HG03108 (cell line): ENCODE measurements around the gene JAZF1.

ENCODE experiments used
- ATAC-seq: cut with Tn5 transposase; IDR thresholded peaks from one replicate; pipeline ENCODE4 v1.9.1; 2021; ENCODE audit warnings: moderate library complexity; ENCODE audit not compliant: unreplicated experiment

The JAZF1 gene

DNA sequence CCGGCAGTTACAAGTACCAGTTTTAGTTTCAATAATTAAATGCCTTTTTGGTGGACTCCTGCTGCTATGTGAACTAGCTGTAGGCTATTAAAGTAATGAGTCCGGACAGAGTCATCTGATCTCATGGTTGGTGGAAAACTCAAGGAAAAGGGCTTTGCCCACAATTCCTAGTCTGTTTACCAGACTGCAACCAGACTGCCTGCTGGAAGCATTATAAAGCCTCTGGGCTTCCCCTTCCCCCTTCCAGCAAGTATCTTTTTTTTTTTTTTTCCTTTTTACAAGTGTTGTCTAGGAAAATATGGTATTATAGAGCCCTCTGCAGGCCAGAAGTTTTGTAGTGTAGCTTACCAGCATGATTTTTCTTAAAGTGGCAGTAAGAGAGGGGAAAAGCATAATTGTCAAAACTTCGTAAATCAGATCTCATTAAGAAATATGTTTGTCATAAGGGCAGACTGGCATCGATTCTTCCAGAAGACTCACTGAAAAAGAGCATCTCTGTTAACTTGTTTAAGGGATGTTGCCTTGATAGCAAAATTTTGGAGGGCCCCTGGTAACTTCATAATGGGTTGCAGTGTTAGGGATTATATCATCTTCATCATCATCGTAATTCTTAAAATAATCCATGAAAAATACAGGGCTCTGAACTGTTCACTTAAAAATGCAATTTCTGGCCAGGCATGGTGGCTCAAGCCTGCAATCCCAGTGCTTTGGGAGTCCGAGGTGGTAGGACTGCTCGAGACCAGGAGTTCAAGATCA is 259.3 kb downstream of the JAZF1 start:
- no peak for ATAC-seq

- no peak for ATAC-seq
Measured at GRCh38 chr7:27920281-27920946, 260.2 kb downstream of the JAZF1 start.

GRCh38 chr7:27918503-27918902 is 262.1 kb downstream of the JAZF1 start:
- ATAC-seq: no peak

DNA sequence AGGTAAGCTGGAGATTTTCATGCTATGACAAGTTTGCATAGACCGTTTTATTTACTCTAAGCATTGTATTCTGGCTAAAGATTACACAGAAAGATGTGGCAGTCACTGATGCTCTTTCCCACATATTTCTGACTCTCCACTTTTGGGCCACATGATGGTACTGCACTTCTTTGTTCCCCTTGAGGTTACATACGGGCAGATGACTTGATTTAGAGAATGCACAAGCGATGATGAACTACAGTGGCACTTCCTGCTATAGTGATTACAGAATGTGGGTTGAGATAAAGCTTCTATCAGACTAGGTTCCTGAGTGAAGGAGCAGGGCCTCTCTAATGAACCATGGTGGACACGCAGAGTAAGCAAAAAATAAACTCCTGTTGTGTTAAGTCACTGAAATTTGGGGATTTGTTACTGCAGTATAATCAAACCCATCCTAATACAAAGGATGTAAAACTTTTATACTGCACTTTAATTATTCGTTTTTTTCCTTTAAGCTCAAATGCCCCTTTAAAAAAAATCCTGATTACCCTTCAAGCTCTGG is 262.8 kb downstream of the JAZF1 start:
- ATAC-seq: no peak

DNA sequence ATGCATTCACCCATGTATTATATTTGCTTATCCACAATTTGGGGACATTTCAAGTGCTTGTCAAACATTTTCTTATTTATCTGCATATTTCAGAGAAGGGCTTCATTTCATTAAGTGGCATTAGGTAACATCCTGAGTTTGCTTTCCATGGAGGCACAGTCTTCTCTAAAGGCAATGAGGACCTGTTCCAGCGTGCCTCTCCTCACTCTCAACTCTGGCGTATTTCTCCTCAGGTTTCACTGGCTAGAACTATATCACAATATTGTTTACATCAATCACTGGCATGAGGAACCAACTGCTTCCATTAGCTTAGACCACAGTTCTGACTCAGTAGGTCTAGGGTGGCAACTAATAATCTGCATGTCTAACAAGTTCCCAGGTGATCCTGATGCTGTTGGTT is 263.5 kb downstream of the JAZF1 start:
- ATAC-seq: no peak

- no peak for ATAC-seq
Measured at GRCh38 chr7:27916372-27916771, 264.2 kb downstream of the JAZF1 start.

DNA sequence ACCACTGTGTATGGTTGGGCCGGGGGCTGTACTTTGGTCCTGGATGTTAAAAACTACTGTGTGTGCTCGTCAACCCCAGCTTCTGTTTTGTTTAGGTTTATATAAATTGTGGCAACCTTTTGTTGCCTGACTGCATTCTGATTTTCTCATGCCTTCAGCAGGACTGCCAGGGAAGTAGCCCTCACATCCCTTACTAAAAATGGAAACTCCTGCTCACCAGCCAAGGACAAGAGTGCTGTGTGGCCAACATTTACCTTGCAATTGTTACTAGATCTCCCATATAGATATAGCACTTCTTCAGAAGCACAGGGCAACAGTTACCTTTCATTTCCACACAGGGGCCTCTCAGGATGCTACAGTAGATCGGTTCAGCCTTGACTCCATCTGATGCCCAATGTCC is 266.2 kb downstream of the JAZF1 start:
- no peak for ATAC-seq

DNA sequence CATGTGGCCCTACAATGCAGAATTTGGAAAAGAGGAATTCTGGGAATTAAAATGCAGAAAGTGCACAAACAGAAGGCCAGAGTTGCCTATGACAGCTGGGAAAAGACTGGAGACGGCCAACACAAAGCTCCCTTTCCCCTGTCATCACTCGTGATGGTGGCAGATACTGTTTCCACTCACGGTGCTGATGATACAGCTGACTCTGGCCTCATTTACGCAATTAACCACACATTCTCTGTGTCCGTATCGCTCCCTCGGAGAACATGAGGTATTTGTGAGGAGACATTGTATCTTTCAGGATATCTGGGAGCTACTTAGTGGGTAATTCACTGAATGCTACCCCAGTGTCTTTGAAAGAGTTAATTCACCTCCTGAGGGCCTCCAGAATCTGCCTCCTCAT is 267.8 kb downstream of the JAZF1 start:
- no peak for ATAC-seq

DNA sequence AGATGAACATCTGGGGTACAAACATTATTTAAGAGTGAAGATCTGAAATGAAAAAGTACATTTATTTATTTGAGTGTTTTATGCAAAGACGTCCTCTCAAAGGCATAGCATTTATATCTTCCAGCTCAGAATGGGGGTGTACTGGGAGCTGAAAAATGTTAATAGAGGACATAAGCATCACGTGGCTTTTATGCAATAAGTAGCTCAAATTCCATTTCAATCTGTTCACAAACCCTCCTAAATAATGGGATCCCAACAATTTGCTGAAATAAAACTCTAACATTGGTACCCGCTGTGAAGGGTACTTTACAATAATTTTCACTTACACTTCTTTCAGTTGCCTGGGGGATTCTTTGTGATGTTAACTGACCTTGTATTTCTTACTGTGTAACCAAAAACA is 268.7 kb downstream of the JAZF1 start:
- no peak for ATAC-seq

DNA sequence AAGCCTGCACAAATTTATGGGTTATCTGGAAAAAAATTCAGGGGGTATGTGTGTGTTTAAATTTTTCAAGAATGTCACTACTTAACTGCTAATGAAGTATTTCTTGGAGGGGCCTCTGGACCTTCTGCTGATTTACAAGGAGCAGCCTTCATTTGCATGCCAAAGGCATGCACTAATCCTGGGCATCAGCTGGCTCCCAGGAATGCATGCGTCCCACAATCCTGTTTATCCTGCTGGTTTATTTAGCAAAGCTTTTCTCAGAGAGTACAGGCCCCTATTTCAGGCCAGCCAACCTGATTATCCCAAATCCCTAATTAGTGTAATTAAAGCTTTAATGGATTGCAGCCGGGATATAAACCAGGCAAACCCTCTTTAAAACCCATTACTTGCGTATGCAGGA is 270.3 kb downstream of the JAZF1 start:
- ATAC-seq: no peak

DNA sequence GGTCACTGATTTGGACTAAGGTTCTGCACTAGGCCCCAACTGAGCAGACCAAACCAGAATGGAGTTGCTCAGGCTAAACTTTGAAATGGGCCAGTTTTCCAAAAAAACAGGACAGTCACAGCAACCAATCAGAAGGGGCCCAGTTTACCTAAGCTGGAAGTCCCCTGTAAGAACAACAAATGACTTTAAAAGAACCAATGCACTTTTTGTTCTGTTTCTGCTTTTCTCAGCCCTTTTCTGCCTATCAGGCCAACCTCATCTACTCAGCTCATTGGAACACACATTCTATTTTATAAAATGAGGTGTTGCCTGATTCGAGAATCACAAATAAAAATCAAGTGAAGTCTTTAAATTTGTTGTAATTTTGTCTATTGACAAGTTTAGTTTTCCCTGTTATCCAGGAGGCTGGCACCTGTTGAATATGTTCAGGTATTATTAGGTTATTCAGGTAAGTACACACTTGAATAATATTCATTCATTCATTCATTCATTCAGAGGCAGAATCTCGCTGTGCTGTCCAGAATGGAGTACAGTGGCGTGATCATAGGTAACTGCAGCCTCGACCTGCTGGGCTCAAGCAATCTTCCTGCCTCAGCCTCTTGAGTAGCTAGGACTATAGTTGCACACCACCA is 271.9 kb downstream of the JAZF1 start:
- no peak for ATAC-seq

DNA sequence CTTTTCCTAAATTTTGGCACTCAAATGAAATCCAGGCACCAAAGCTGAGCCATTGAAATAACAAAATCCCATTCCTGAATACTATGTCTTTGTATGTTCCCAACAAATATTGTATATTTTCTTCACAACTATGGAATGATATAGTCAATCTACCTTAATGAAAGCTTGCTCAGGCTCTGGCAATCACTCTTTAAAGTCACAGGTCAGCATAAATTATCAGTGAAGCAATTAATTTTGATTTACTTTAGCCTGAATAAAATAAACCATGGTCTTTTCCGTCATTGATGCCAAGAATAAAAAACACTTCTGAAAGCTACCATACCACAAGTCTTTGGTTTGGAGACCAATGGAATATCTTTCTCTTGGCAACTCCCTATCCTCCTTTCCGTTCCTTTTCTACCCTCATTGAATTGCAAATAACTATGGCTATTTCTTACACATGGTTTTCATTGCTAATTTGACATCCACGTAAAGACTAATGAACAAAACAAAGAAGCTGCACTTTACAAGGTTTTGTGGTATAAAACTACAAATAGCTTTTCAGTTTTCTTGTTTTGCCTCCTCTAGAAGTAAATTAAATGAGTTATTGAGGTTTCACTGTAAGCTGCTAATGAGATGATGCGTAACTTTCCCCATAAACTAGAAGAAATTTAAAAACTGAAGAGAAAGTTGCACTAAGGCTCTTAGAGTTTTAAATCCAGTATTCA is 274.1 kb downstream of the JAZF1 start:
- ATAC-seq: no peak

GRCh38 chr7:27905951-27906350 is 274.6 kb downstream of the JAZF1 start:
- ATAC-seq: no peak

DNA sequence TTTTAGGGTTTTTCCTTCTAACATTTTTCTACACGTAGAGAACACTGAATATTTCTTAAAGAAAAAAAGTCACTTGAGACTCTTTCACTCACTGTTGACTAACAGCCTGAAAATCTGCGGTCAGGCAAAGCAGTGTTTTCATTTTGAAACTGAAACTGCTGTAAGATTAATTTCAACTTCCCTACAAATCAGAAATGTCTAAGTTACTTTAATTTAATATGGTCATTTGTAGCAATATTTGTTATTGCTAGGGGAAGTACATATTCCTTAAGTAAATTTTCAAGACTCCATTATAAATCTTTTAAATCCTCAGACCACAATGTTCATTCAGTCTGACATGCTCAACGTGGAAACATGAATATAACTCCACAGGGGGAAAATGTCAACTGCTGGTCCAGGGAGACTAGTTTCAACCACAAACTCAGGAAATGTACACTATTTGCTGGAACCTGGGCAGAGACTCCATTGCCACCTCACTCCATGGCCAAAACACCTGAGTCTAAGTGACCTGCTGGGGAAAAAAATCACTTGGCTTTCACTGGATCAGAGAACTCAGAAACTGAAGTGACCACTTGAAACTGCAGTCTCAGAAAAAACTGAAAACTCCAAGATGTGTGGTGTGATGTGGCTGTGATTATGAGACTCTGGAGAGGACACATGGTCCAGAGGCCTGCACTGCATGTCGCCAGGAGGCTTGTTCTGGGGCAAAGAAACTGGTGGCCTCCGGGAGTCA is 279.4 kb downstream of the JAZF1 start:
- peak; percentile 83 for ATAC-seq

GRCh38 chr7:27900006-27900405 is 280.6 kb downstream of the JAZF1 start:
- ATAC-seq: no peak

DNA sequence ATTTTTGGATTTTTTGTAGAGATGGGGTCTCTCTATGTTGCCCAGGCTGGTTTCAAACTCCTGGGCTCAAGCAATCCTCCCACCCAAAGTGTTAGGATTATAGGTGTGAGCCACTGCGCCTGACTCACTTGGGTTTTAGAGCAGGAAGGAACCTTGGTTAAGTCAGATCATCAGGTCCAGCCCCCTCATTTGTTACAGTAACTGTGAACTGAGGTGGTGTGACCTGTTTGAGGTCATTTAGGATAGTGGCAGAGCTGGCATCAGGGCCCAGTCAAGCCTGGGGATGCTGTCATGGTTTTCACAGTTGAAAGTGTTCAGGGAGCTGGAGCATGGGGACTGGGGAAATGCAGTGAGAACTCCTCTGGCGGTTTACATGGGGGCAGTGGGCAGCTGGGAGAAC is 281.0 kb downstream of the JAZF1 start:
- ATAC-seq: no peak

DNA sequence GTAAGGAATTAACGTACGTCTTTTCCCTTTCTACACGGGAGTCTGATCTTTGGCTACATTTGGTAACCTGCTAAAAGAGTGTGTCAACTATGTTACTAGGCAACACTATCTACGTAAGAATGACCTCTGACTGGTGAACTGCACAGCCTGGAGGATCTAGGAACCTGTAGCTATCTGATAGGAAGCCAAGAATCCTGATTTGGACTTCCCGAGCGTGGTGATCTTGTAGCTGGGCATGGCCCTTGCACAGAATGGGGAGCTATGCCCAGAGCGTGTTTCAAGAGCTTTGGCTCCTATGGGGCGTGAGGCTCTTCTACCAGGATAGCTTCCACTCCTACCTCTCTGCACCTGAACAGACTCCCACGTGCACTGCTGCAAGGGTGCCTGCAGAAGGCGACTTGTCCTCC is 283.2 kb downstream of the JAZF1 start:
- no peak for ATAC-seq

GRCh38 chr7:27897001-27897400 is 283.6 kb downstream of the JAZF1 start:
- ATAC-seq: no peak

GRCh38 chr7:27895551-27895950 is 285.0 kb downstream of the JAZF1 start:
- ATAC-seq: no peak

- peak; percentile 99 for ATAC-seq
Measured at GRCh38 chr7:27890205-27890849, 290.3 kb downstream of the JAZF1 start.
